CD14-positive monocyte (primary cell): ENCODE results near the gene CHD3. TPM values are rescaled to one million over a fixed set of nuclear protein-coding genes. Genes with fewer than 3 reads are reported as not detected.

Experiments
- DNase-seq, 3 donors: peaks; one replicate each; pipeline ENCODE4 v3.0.0-alpha.2; 2011 to 2022
- H2AFZ ChIP-seq: 2 replicates; pipeline ENCODE4 v1.6.0; 2012; ENCODE audit warnings: mild to moderate bottlenecking, low read depth, low read length, inconsistent platforms; ENCODE audit not compliant: insufficient read depth, poor library complexity, severe bottlenecking
- H3K27ac ChIP-seq, 2 donors: 1 replicate in 1 of 2; 2 replicates in 1 of 2; pipeline ENCODE4 v1.5.1; 2012 to 2013; ENCODE audit warnings: low read length in 2 of 2, control low read depth in 1 of 2, inconsistent platforms in 1 of 2, low read depth in 1 of 2, mild to moderate bottlenecking in 1 of 2
- H3K27me3 ChIP-seq, 2 donors: one replicate each; pipeline versions ENCODE4 v1.6.0 to v1.6.1; 2011 to 2013; ENCODE audit warnings: low read length in 2 of 2; ENCODE audit not compliant: control insufficient read depth in 2 of 2, insufficient read depth in 2 of 2
- H3K36me3 ChIP-seq, 2 donors: replicated peaks in 1 of 2; 1 replicate in 1 of 2; 2 replicates in 1 of 2; pipeline versions ENCODE4 v1.5.1 to v1.6.1; 2012 to 2013; ENCODE audit warnings: low read length in 2 of 2, control low read depth in 1 of 2, inconsistent platforms in 1 of 2, mild to moderate bottlenecking in 1 of 2; ENCODE audit not compliant: insufficient read depth in 2 of 2, control insufficient read depth in 1 of 2
- H3K4me1 ChIP-seq, 2 donors: 1 replicate in 1 of 2; 2 replicates in 1 of 2; pipeline versions ENCODE4 v1.5.1 to v1.6.1; 2012 to 2013; ENCODE audit warnings: low read length in 2 of 2, control low read depth in 1 of 2, inconsistent platforms in 1 of 2, mild to moderate bottlenecking in 1 of 2, moderate library complexity in 1 of 2; ENCODE audit not compliant: insufficient read depth in 2 of 2, control insufficient read depth in 1 of 2
- H3K4me2 ChIP-seq: replicated peaks from 2 replicates; pipeline ENCODE3; 2012; ENCODE audit warnings: low read length, moderate library complexity, mild to moderate bottlenecking; ENCODE audit not compliant: poor library complexity, severe bottlenecking; ENCODE audit errors: extremely low read depth
- H3K4me3 ChIP-seq, 3 experiments: fragments of 200-600 bp in 1 of 3; sonication (generic) in 1 of 3; replicated peaks in 1 of 3; 1 replicate in 2 of 3; 2 replicates in 1 of 3; pipeline ENCODE4 v1.5.1; 2011 to 2013; ENCODE audit warnings: low read length in 3 of 3, mild to moderate bottlenecking in 3 of 3, control low read depth in 2 of 3, low read depth in 2 of 3, inconsistent platforms in 1 of 3, moderate library complexity in 1 of 3
- H3K79me2 ChIP-seq: 2 replicates; pipeline ENCODE4 v1.6.0; 2012; ENCODE audit warnings: mild to moderate bottlenecking, control low read depth, inconsistent platforms, low read length, moderate library complexity; ENCODE audit not compliant: insufficient read depth
- H3K9ac ChIP-seq: 2 replicates; pipeline ENCODE4 v1.6.0; 2017; ENCODE audit warnings: low read length, mild to moderate bottlenecking; ENCODE audit not compliant: insufficient read depth, poor library complexity, severe bottlenecking
- H3K9me3 ChIP-seq, 2 donors: replicated peaks in 1 of 2; 1 replicate in 1 of 2; 2 replicates in 1 of 2; pipeline versions ENCODE4 v1.5.1 to v1.6.1; 2012 to 2013; ENCODE audit warnings: low read length in 2 of 2, control low read depth in 1 of 2; ENCODE audit not compliant: control insufficient read depth in 1 of 2, insufficient read depth in 1 of 2
- H4K20me1 ChIP-seq: 2 replicates; pipeline ENCODE4 v1.6.0; 2012; ENCODE audit warnings: mild to moderate bottlenecking, low read length, control low read depth, moderate library complexity; ENCODE audit not compliant: insufficient read depth
- H3K27ac Mint-ChIP-seq, 7 donors: one replicate each; pipeline ENCODE4 v1.8.0; 2020; ENCODE audit warnings: mild to moderate bottlenecking in 7 of 7, mixed read lengths in 7 of 7, moderate library complexity in 6 of 7, inconsistent platforms in 2 of 7
- H3K27me3 Mint-ChIP-seq, 3 donors: one replicate each; pipeline ENCODE4 v1.8.0; 2021 to 2022; ENCODE audit warnings: low read depth in 3 of 3, mild to moderate bottlenecking in 3 of 3, mixed read lengths in 3 of 3, moderate library complexity in 3 of 3, inconsistent platforms in 1 of 3
- H3K36me3 Mint-ChIP-seq, 2 donors: one replicate each; pipeline ENCODE4 v1.8.0; 2020; ENCODE audit warnings: mixed read lengths in 2 of 2, inconsistent platforms in 1 of 2, mild to moderate bottlenecking in 1 of 2
- H3K4me1 Mint-ChIP-seq: one replicate; pipeline ENCODE4 v1.8.0; 2020; ENCODE audit warnings: mild to moderate bottlenecking, mixed read lengths
- H3K4me3 Mint-ChIP-seq, 2 donors: one replicate each; pipeline ENCODE4 v1.8.0; 2020; ENCODE audit warnings: mild to moderate bottlenecking in 2 of 2, mixed read lengths in 2 of 2, moderate library complexity in 1 of 2
- H3K9me3 Mint-ChIP-seq, 7 donors: one replicate each; pipeline ENCODE4 v1.8.0; 2020 to 2022; ENCODE audit warnings: mixed read lengths in 7 of 7, mild to moderate bottlenecking in 6 of 7, moderate library complexity in 6 of 7, inconsistent platforms in 2 of 7
- WGBS: methylation state at CpG from one replicate; pipeline ENCODE4 v1.1.5; 2013; ENCODE audit warnings: missing lambda C conversion rate; ENCODE audit not compliant: insufficient coverage; 5-methylcytosine and 5-hydroxymethylcytosine counted together
- intact Hi-C, 2 donors: fragments of 100-400 bp; cut with micrococcal nuclease; formaldehyde crosslinking; loops; one replicate each; pipeline versions ENCODE4 v1.15.0 to v1.15.1; 2023
- polyA plus RNA-seq, 3 donors: library from polyadenylated mRNA; depleted of rRNA in 1 of 3; unstranded in 2 of 3; stranded (reverse) in 1 of 3; fragments of 300-500 nt in 2 of 3; fragments of >200 nt in 1 of 3; fragmentation: Illumina TruSeq in 2 of 3; gene quantifications; 1 replicate in 2 of 3; 2 replicates in 1 of 3; pipeline ENCODE4 v1.2.3, GENCODE V29; 2012 to 2021
- TF ChIP-seq, protein P1 (sequence below): fragments of 200-600 bp; IDR thresholded peaks from one replicate; pipeline ENCODE4 v1.8.0; 2022; ENCODE audit warnings: antibody characterized with exemption, mild to moderate bottlenecking

Gene CHD3
- polyA plus RNA-seq, 3 donors = 0.55 to 67.9 (median 0.91) TPM

DNA sequence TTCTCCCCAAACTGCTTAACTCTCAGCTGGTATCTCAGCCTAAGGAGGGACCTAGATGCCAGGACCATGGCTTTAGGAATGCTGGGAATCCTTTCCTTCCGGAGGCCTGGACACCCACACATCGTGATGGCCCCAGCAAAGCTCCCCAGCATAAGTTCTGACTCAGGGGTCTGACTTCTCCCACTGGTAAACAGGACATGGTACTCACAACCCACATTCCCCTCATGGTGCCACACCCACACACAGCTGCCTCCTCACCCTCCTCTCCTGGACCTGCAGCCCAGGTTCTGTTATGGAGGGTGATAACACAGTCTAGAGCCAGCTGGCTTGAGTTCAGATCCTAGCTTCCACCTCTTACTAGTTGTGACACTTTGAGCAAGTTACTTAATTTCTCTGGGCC is 28.2 kb downstream of the CHD3 start:
- WGBS = 92% methylated on average over 2 of the region's 2 CpGs

DNA sequence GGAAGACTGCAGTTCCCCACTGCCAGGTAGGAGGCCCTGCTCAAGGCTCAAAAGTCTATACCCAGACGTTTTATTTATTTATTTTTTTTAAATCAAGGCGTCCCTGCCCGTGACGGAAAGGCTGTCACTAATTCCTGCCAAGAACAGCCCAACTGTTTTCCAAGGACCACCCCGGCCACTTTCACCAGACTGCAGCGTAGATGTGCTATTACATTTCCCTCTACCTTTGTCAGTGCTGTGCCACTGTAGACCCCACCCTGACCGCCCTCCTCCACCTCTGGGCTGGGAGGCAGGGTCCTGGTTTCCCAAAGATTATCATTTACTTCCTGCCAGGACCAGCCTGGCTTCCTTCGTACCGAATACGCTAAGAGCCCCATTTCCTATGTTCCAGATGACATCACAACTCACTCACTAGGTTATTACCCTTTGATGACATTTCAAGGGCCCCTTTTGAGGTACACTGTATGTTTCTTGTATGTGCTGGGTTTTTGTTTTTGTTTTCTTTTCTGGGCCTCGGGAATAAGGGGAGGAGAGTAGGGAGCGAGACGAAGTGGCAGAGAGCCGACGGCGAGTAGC is 33.8 kb downstream of the CHD3 start:
- Mint-ChIP-seq H3K4me3 (peak overlapping the region; percentile 92 to 93), H3K9me3 (no peaks in the 10 kb centered on the region), H3K27ac (peak overlapping the region; percentile 47 to 94 (median 86)), H3K27me3 (peaks cover 0 to 1% (median 0%) of the 10 kb centered on the region in 3 donors), H3K4me1 (peaks cover 27% of the 10 kb centered on the region), H3K36me3 (peaks cover 0 to 4% of the 10 kb centered on the region in 2 donors)
- Histone ChIP-seq H3K27me3 (no peaks in the 10 kb centered on the region), H3K36me3 (peaks cover 0 to 4% of the 10 kb centered on the region in 2 donors), H3K9me3 (no peaks in the 10 kb centered on the region), H3K79me2 (no peaks in the 10 kb centered on the region), H3K4me3 (peak overlapping the region; percentile 46 to 77 (median 53)), H3K9ac (peak overlapping the region; percentile 61), H2AFZ (peak overlapping the region; percentile 92), H3K4me1 (peaks cover 21 to 24% of the 10 kb centered on the region in 2 donors), H3K4me2 (peak overlapping the region; percentile 88), H4K20me1 (no peaks in the 10 kb centered on the region), H3K27ac (peak overlapping the region; percentile 17 to 74)
- intact Hi-C loops = no loop called here
- peak in 2 of 3 donors; percentile 29 to 37 for DNase-seq
- TF ChIP-seq, protein P1, sequence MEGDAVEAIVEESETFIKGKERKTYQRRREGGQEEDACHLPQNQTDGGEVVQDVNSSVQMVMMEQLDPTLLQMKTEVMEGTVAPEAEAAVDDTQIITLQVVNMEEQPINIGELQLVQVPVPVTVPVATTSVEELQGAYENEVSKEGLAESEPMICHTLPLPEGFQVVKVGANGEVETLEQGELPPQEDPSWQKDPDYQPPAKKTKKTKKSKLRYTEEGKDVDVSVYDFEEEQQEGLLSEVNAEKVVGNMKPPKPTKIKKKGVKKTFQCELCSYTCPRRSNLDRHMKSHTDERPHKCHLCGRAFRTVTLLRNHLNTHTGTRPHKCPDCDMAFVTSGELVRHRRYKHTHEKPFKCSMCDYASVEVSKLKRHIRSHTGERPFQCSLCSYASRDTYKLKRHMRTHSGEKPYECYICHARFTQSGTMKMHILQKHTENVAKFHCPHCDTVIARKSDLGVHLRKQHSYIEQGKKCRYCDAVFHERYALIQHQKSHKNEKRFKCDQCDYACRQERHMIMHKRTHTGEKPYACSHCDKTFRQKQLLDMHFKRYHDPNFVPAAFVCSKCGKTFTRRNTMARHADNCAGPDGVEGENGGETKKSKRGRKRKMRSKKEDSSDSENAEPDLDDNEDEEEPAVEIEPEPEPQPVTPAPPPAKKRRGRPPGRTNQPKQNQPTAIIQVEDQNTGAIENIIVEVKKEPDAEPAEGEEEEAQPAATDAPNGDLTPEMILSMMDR = no peak
- WGBS = 51% methylated on average over 11 of the region's 16 CpGs

More for the DNA sequence above, 28.2 kb downstream of the CHD3 start:
- Histone ChIP-seq H3K27ac (peak overlapping the region; percentile 81 to 87), H3K4me1 (peaks cover 23 to 32% of the 10 kb centered on the region in 2 donors), H3K9ac (no peak overlapping the region), H3K4me2 (no peak overlapping the region), H3K4me3 (peak overlapping the region in 1 of 3 experiments; percentile 66), H3K79me2 (peaks cover 9% of the 10 kb centered on the region), H2AFZ (peak overlapping the region; percentile 85), H3K27me3 (no peaks in the 10 kb centered on the region), H4K20me1 (peaks cover 6% of the 10 kb centered on the region), H3K9me3 (no peaks in the 10 kb centered on the region), H3K36me3 (peaks cover 3 to 7% of the 10 kb centered on the region in 2 donors)
- Mint-ChIP-seq H3K4me1 (peaks cover 32% of the 10 kb centered on the region), H3K4me3 (peak overlapping the region; percentile 47 to 51), H3K27me3 (peaks cover 0 to 2% (median 1%) of the 10 kb centered on the region in 3 donors), H3K9me3 (no peaks in the 10 kb centered on the region), H3K27ac (peak overlapping the region in 6 of 7 donors; percentile 53 to 83 (median 80)), H3K36me3 (peaks cover 2 to 4% of the 10 kb centered on the region in 2 donors)
- DNase-seq = no peak
- TF ChIP-seq, protein P1 = no peak
- intact Hi-C loops = no loop called here
